HepG2 (cell line): ENCODE data around the gene PDP2. TPM values are rescaled to one million over a fixed set of nuclear protein-coding genes. Genes with fewer than 3 reads are reported as not detected.

Experiments
- FOXJ3 ChIP-seq: sonication (generic); formaldehyde crosslinking; IDR thresholded peaks from 2 replicates; pipeline ENCODE4 v1.4.0; 2020; ENCODE audit warnings: missing genetic modification reagents, mild to moderate bottlenecking, borderline replicate concordance
- GATAD1 ChIP-seq: IDR thresholded peaks from 2 replicates; pipeline ENCODE4 v1.6.1; 2016; ENCODE audit warnings: missing genetic modification reagents, missing compliant biosample characterization
- HNF4G ChIP-seq, 2 experiments: sonication (generic) in 1 of 2; formaldehyde crosslinking in 1 of 2; IDR thresholded peaks; 2 replicates each; pipeline versions ENCODE4 v1.4.0 to v1.6.1; 2011 to 2020; ENCODE audit warnings: borderline replicate concordance in 2 of 2, low read depth in 2 of 2, mild to moderate bottlenecking in 2 of 2, low read length in 1 of 2, missing genetic modification reagents in 1 of 2, moderate library complexity in 1 of 2
- KLF12 ChIP-seq: sonication (generic); formaldehyde crosslinking; IDR thresholded peaks from 2 replicates; pipeline ENCODE4 v1.4.0; 2020; ENCODE audit warnings: missing genetic modification reagents, borderline replicate concordance
- MXI1 ChIP-seq: IDR thresholded peaks from 3 replicates; pipeline ENCODE4 v1.6.1; 2012; ENCODE audit warnings: low read depth, low read length, inconsistent platforms, borderline replicate concordance
- RERE ChIP-seq: IDR thresholded peaks from 2 replicates; pipeline ENCODE4 v1.6.1; 2016; ENCODE audit warnings: low read depth, missing genetic modification reagents, missing compliant biosample characterization
- SNAPC5 ChIP-seq: sonication (generic); formaldehyde crosslinking; IDR thresholded peaks from 2 replicates; pipeline ENCODE4 v1.8.1; 2023; ENCODE audit warnings: mild to moderate bottlenecking, missing genetic modification reagents, borderline replicate concordance
- THRA ChIP-seq: sonication (generic); formaldehyde crosslinking; IDR thresholded peaks from 2 replicates; pipeline ENCODE4 v1.4.0; 2020; ENCODE audit warnings: missing genetic modification reagents, borderline replicate concordance
- ZNF142 ChIP-seq: sonication (generic); formaldehyde crosslinking; IDR thresholded peaks from 2 replicates; pipeline ENCODE4 v1.4.0; 2020; ENCODE audit warnings: missing genetic modification reagents
- ZNF224 ChIP-seq: sonication (generic); formaldehyde crosslinking; IDR thresholded peaks from 2 replicates; pipeline ENCODE4 v1.5.0; 2020; ENCODE audit warnings: mild to moderate bottlenecking, missing genetic modification reagents
- ZNF234 ChIP-seq: sonication (generic); formaldehyde crosslinking; conservative IDR thresholded peaks from 2 replicates; pipeline ENCODE4 v1.5.1; 2020; ENCODE audit warnings: mild to moderate bottlenecking, missing genetic modification reagents
- ZNF572 ChIP-seq: sonication (generic); formaldehyde crosslinking; IDR thresholded peaks from 2 replicates; pipeline ENCODE4 v1.5.1; 2020; ENCODE audit warnings: mild to moderate bottlenecking, missing genetic modification reagents
- ZNF619 ChIP-seq: sonication (generic); formaldehyde crosslinking; IDR thresholded peaks from 2 replicates; pipeline ENCODE4 v1.4.0; 2020; ENCODE audit warnings: mild to moderate bottlenecking, missing genetic modification reagents
- polyA plus RNA-seq, 8 experiments: library from polyadenylated mRNA; depleted of rRNA in 3 of 8; stranded (reverse) in 7 of 8; unstranded in 1 of 8; fragments of >200 nt; fragmentation: Illumina TruSeq in 4 of 8; extraction: Trizol in 4 of 8; gene quantifications; 2 replicates each; pipeline versions ENCODE4 v1.2.1 to v1.2.3, GENCODE V29; 2011 to 2016; ENCODE audit warnings: low read depth in 4 of 8, missing spikeins in 1 of 8, mixed read lengths in 1 of 8; ENCODE audit not compliant: insufficient read depth in 1 of 8
- total RNA-seq, 5 experiments: library from RNA; depleted of rRNA; stranded (reverse); fragments of >200 nt; fragmentation: Illumina TruSeq; extraction: Trizol; gene quantifications; 2 replicates each; pipeline ENCODE4 v1.2.3, GENCODE V29; 2016; ENCODE audit warnings: low read depth in 1 of 5

PDP2 gene
- total and polyA plus RNA-seq, 2 of the 13 experiments (the other 11 are each of a cell fraction or from before 2014, with no cell fraction given): 12.8 to 15.8 TPM

- TF ChIP-seq SNAPC5 (no peak), ZNF619 (CRISPR knock-in tag) (peak; percentile 11; the same call in 1 of the 2 replicates), ZNF142 (CRISPR knock-in tag) (0 out of 2 replicates have a peak, but pooled peaks have one; percentile 7), MXI1 (0 out of 3 replicates have a peak, but pooled peaks have one; percentile 2), RERE (CRISPR knock-in tag) (peak; percentile 64; the same call in 1 of the 2 replicates), HNF4G (IDR thresholded peaks at IDR 0.05; ENCODE audit: borderline replicate concordance, low read depth, low read length) (peak; percentile 25; the same call in 1 of the 2 replicates), HNF4G (CRISPR knock-in tag; IDR thresholded peaks at IDR 0.05; ENCODE audit: borderline replicate concordance, low read depth) (no peak; the same call in 1 of the 2 replicates), GATAD1 (CRISPR knock-in tag) (no peak; the same call in 1 of the 2 replicates), THRA (CRISPR knock-in tag) (peak; percentile 79), ZNF224 (CRISPR knock-in tag) (peak; percentile 68; the same call in 1 of the 2 replicates), ZNF572 (CRISPR knock-in tag) (0 out of 2 replicates have a peak, but pooled peaks have one; percentile 62), KLF12 (CRISPR knock-in tag) (peak; percentile 46), ZNF234 (CRISPR knock-in tag) (0 out of 2 replicates have a peak, but pooled peaks have one; percentile 90), FOXJ3 (CRISPR knock-in tag) (peak; percentile 56; the same call in 1 of the 2 replicates)
Measured at GRCh38 chr16:66904846-66905632, 24.7 kb downstream of the PDP2 start (continued).
